ENCODE measurements around the gene MSLN. TPM values are rescaled to one million over a fixed set of nuclear protein-coding genes. Genes with fewer than 3 reads are reported as not detected.

Gene MSLN
- total and polyA plus RNA-seq, 2 of the 8 experiments (the other 6 are each of a cell fraction or from before 2014, with no cell fraction given) = 0.28 to 0.50 TPM

GRCh38 chr16:768428-768827 lies 7.9 kb downstream of the MSLN start:
- Histone ChIP-seq H2AK5ac (ENCODE audit: low read depth, low read length) (no peak overlapping the region), H3K9me3 (ENCODE audit: insufficient read depth in 2 of 2, low read depth in 1 of 2, low read length in 1 of 2) (no peaks in the 10 kb centered on the region), H3K27ac (ENCODE audit: low read depth, low read length) (no peak overlapping the region; the same call in 1 of the 2 replicates), H3K4me2 (ENCODE audit: insufficient read depth in 1 of 2, low read depth in 2 of 2, low read length in 2 of 2) (0 out of 4 replicates have a peak overlapping the region, but pooled peaks of 1 of the 2 experiments have one; percentile 21), H4K5ac (ENCODE audit: insufficient read length, low read depth, low read length) (no peak overlapping the region), H3K23ac (ENCODE audit: insufficient read length) (no peak overlapping the region), H3K36me3 (ENCODE audit: control insufficient read depth in 2 of 4, insufficient read depth in 4 of 4, low read length in 3 of 4) (no peaks in the 10 kb centered on the region), H3K27me3 (replicated peaks in 1 of 4; ENCODE audit: control insufficient read depth in 3 of 4, extremely low read depth in 1 of 4, insufficient read depth in 3 of 4, low read length in 3 of 4) (no peaks in the 10 kb centered on the region), H3K9ac (replicated peaks in 1 of 4; ENCODE audit: extremely low read depth in 1 of 4, low read depth in 3 of 4, low read length in 3 of 4) (no peak overlapping the region), H4K8ac (ENCODE audit: extremely low read depth, insufficient read depth, low read length) (peak overlapping the region; percentile 11; the same call in 1 of the 2 replicates), H2BK15ac (ENCODE audit: low read length) (no peak overlapping the region), H3K79me2 (ENCODE audit: control insufficient read depth in 1 of 2, insufficient read depth in 2 of 2, low read length in 2 of 2) (no peaks in the 10 kb centered on the region), H3K14ac (ENCODE audit: insufficient read length) (no peak overlapping the region), H3K4me3 (ENCODE audit: extremely low read depth in 1 of 4, insufficient read depth in 2 of 4, low read depth in 3 of 4, low read length in 4 of 4) (no peak overlapping the region), H2BK20ac (ENCODE audit: low read length) (no peak overlapping the region), H3K4me1 (replicated peaks in 1 of 4; ENCODE audit: control insufficient read depth in 3 of 4, insufficient read depth in 4 of 4, low read length in 3 of 4) (peaks cover 0 to 8% (median 6%) of the 10 kb centered on the region in 4 experiments; a peak in 5 of 7 replicates), H2BK120ac (replicated peaks; ENCODE audit: low read depth, low read length) (no peak overlapping the region), H4K91ac (replicated peaks; ENCODE audit: insufficient read length, low read length) (no peak overlapping the region), H3K23me2 (ENCODE audit: low read depth, low read length) (no peaks in the 10 kb centered on the region; the same call in 1 of the 2 replicates), H3K79me1 (ENCODE audit: low read depth, low read length) (no peaks in the 10 kb centered on the region), H3K56ac (replicated peaks; ENCODE audit: insufficient read length, low read depth, low read length) (no peak overlapping the region), H2AFZ (ENCODE audit: low read length) (no peak overlapping the region), H4K20me1 (replicated peaks in 1 of 2; ENCODE audit: control insufficient read depth in 1 of 2, insufficient read depth in 2 of 2, low read length in 2 of 2) (no peaks in the 10 kb centered on the region), H3K18ac (ENCODE audit: extremely low read depth, low read length) (peak overlapping the region; percentile 32; the same call in 1 of the 2 replicates), H3K4ac (replicated peaks; ENCODE audit: insufficient read length, low read depth, low read length) (no peak overlapping the region), H2BK5ac (ENCODE audit: low read depth, low read length) (no peak overlapping the region), H2BK12ac (ENCODE audit: low read depth, low read length) (peak overlapping the region; percentile 39; the same call in 1 of the 2 replicates)
- TF ChIP-seq RXRA (IDR thresholded peaks at IDR 0.05; ENCODE audit: insufficient read depth, low read depth, low read length) (no peak), ATF2 (IDR thresholded peaks at IDR 0.05; ENCODE audit: low read length) (no peak), KDM1A (IDR thresholded peaks at IDR 0.05; ENCODE audit: borderline replicate concordance, low read length) (no peak), MAFK (IDR thresholded peaks at IDR 0.05; ENCODE audit: low read depth, low read length) (no peak)
- WGBS, 2 experiments (ENCODE audit: extremely low coverage in 1 of 2, insufficient coverage in 1 of 2, insufficient read length in 1 of 2, insufficient replicate concordance in 2 of 2, low coverage in 1 of 2, low lambda C conversion rate in 2 of 2, missing lambda C conversion rate in 1 of 2) = 86% methylated on average over 9 of the region's 21 CpGs; no CpG with 5 or more reads in 1 of the 2 experiments
- ChIA-PET POLR2A (ENCODE audit: partially characterized antibody) (interaction anchor here (1.0 to 1.8 kb wide), 3 partner anchors 9 to 52 kb away, joined by 3 read pairs; partner anchors contain the start of gene ANTKMT), CTCF (ENCODE audit: partially characterized antibody) (interaction anchor here (0.6 kb wide), 1 partner anchor 272 kb away, joined by 3 read pairs; no protein-coding TSS in a partner anchor)
- FAIRE-seq = no peak
- DNase-seq (ENCODE audit: low read depth in 1 of 2, low spot score in 2 of 2) = no peak
